Measurements from ENCODE around the gene KLHL3.
A peak's percentile ranks its signal among the peaks of the same experiment; 100 is the strongest.
"Not testable (repeated sequence)": the region's sequence is repeated elsewhere in the genome, so short reads cannot be mapped to it uniquely, and the experiment has no call there.

KLHL3 gene

GRCh38 chr5:137735555-137736284 is at the start of gene KLHL3:
KLHL3 (minus strand) TSS chr5:137736089; CDS start chr5:137735646, 443 bp downstream.
- H3K27ac ChIP-seq, result no peak within 1 kb of the TSS; the same call in 1 of the 2 replicates
- TF ChIP-seq ZFX (IDR thresholded peaks at IDR 0.05; ENCODE audit: borderline replicate concordance) (no peak), CTCF (IDR thresholded peaks at IDR 0.05) (peak; percentile 29; the same call in 1 of the 2 replicates)

GRCh38 chr5:137782984-137783536 is 47.2 kb upstream of the KLHL3 start:
- H3K27ac ChIP-seq, result no peak overlapping the region
- TF ChIP-seq ZFX (IDR thresholded peaks at IDR 0.05; ENCODE audit: borderline replicate concordance) (no peak), CTCF (IDR thresholded peaks at IDR 0.05) (no peak)

GRCh38 chr5:137782055-137782454 is 46.2 kb upstream of the KLHL3 start:
- TF ChIP-seq ZFX (IDR thresholded peaks at IDR 0.05; ENCODE audit: borderline replicate concordance), result no peak
- no peak for TF ChIP-seq CTCF (IDR thresholded peaks at IDR 0.05)
- no peak overlapping the region for H3K27ac ChIP-seq

GRCh38 chr5:137778772-137779564 is 43.1 kb upstream of the KLHL3 start:
- TF ChIP-seq ZFX (IDR thresholded peaks at IDR 0.05; ENCODE audit: borderline replicate concordance), result no peak
- TF ChIP-seq CTCF (IDR thresholded peaks at IDR 0.05), result peak; percentile 85
- H3K27ac ChIP-seq, result no peak overlapping the region

GRCh38 chr5:137767937-137768336 is 32.0 kb upstream of the KLHL3 start:
- not testable (repeated sequence) for H3K27ac ChIP-seq

GRCh38 chr5:137761566-137761965 is 25.7 kb upstream of the KLHL3 start:
- no peak for TF ChIP-seq CTCF (IDR thresholded peaks at IDR 0.05)
- TF ChIP-seq ZFX (IDR thresholded peaks at IDR 0.05; ENCODE audit: borderline replicate concordance), result no peak
- H3K27ac ChIP-seq, result peak overlapping the region; percentile 28; the same call in 1 of the 2 replicates

GRCh38 chr5:137760719-137761516 is 25.0 kb upstream of the KLHL3 start:
- H3K27ac ChIP-seq, result peak overlapping the region; percentile 28; the same call in 1 of the 2 replicates
- TF ChIP-seq CTCF (IDR thresholded peaks at IDR 0.05) (no peak), ZFX (IDR thresholded peaks at IDR 0.05; ENCODE audit: borderline replicate concordance) (no peak)

All from 22Rv1 (cell line).